Body of pancreas (tissue), 4 donors: ENCODE measurements around the gene IL19. TPM values are rescaled to one million over a fixed set of nuclear protein-coding genes. Genes with fewer than 3 reads are reported as not detected.

Experiments
- ATAC-seq: fragments of 150-250 bp; one replicate; pipeline ENCODE4 v1.9.1; 2016
- DNase-seq, 4 donors: peaks; one replicate each; pipeline ENCODE4 v3.0.0-alpha.2; 2019
- H3K27ac ChIP-seq, 4 donors: fragments of 200-600 bp; sonication (generic); 1 replicate in 3 of 4; 2 replicates in 1 of 4; pipeline versions ENCODE4 v1.5.1 to v1.6.1; 2016 to 2019; ENCODE audit warnings: mild to moderate bottlenecking in 1 of 4, mixed read lengths in 1 of 4, moderate library complexity in 1 of 4
- H3K27me3 ChIP-seq, 2 donors: fragments of 200-600 bp; sonication (generic); one replicate each; pipeline ENCODE4 v1.6.0; 2016; ENCODE audit warnings: mild to moderate bottlenecking in 1 of 2
- H3K36me3 ChIP-seq, 2 donors: fragments of 200-600 bp; sonication (generic); replicated peaks in 1 of 2; 2 replicates each; pipeline ENCODE4 v1.5.1; 2016; ENCODE audit warnings: low read depth in 2 of 2; ENCODE audit not compliant: insufficient read depth in 1 of 2
- H3K4me1 ChIP-seq: fragments of 200-600 bp; sonication (generic); one replicate; pipeline ENCODE4 v1.6.0; 2016
- H3K4me3 ChIP-seq, 2 donors: fragments of 200-600 bp; sonication (generic); 1 replicate in 1 of 2; 2 replicates in 1 of 2; pipeline ENCODE4 v1.5.1; 2016 to 2019
- H3K9me3 ChIP-seq, 3 donors: fragments of 200-600 bp; sonication (generic); 1 replicate in 2 of 3; 2 replicates in 1 of 3; pipeline ENCODE4 v1.5.1; 2016
- POLR2A ChIP-seq, 3 donors: fragments of 450-650 bp; IDR thresholded peaks; one replicate each; pipeline ENCODE4 v1.6.1; 2016; ENCODE audit warnings: antibody characterized with exemption in 3 of 3, mild to moderate bottlenecking in 2 of 3
- WGBS, 2 donors: methylation state at CpG; one replicate each; pipeline ENCODE4 v1.1.5; 2017; 5-methylcytosine and 5-hydroxymethylcytosine counted together
- intact Hi-C: fragments of 100-400 bp; cut with DNase I; formaldehyde crosslinking; loops from one replicate; pipeline ENCODE4 v1.15.1; 2023
- total RNA-seq, 2 donors: library from RNA; depleted of rRNA; stranded (reverse); fragments of >200 nt; gene quantifications; one replicate each; pipeline ENCODE4 v1.1.0, GENCODE V29; 2016
- TF ChIP-seq, protein P1 (sequence below), 7 experiments: fragments of 450-650 bp in 4 of 7; fragments of 200-600 bp in 3 of 7; sonication (generic) in 3 of 7; IDR thresholded peaks; one replicate each; pipeline ENCODE4 v1.5.1; 2016 to 2019; ENCODE audit warnings: antibody characterized with exemption in 7 of 7

The IL19 gene
- total RNA-seq, 2 donors from 2014 or later = not detected

DNA sequence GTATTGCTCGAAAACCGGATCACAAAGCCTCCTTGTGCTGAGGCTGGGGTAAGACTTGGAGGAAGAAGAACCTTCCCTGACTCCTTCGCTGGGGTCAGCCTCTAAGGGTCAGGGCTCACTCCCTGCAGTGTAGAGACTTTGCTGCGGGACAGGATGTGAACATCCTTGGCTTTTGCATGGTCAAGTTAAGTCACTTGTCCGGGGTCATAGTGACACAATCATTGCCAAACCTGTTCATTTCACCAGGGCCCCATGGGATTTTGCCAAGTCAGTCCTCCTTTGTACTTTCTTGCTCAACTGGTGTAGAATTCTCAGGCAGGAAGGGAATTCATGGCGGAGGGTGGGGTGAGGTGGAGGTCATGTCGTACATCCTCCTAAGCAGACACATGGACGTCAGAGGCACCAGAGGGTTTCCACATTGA, 26.4 kb downstream of the IL19 start:
- Histone ChIP-seq H3K36me3 (no peaks in the 10 kb centered on the region), H3K9me3 (no peaks in the 10 kb centered on the region), H3K4me1 (peaks cover 34% of the 10 kb centered on the region), H3K4me3 (no peak overlapping the region), H3K27ac (peak overlapping the region in 3 of 4 donors; percentile 47 to 73 (median 70)), H3K27me3 (no peaks in the 10 kb centered on the region)
- DNase-seq (peak in 3 of 4 donors; percentile 30 to 48 (median 34)), ATAC-seq (no peak)
- WGBS, 2 donors = 73% methylated on average over 8 of the region's 8 CpGs
- intact Hi-C loops = no loop called here
- TF ChIP-seq, protein P1, sequence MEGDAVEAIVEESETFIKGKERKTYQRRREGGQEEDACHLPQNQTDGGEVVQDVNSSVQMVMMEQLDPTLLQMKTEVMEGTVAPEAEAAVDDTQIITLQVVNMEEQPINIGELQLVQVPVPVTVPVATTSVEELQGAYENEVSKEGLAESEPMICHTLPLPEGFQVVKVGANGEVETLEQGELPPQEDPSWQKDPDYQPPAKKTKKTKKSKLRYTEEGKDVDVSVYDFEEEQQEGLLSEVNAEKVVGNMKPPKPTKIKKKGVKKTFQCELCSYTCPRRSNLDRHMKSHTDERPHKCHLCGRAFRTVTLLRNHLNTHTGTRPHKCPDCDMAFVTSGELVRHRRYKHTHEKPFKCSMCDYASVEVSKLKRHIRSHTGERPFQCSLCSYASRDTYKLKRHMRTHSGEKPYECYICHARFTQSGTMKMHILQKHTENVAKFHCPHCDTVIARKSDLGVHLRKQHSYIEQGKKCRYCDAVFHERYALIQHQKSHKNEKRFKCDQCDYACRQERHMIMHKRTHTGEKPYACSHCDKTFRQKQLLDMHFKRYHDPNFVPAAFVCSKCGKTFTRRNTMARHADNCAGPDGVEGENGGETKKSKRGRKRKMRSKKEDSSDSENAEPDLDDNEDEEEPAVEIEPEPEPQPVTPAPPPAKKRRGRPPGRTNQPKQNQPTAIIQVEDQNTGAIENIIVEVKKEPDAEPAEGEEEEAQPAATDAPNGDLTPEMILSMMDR (IDR thresholded peaks at IDR 0.05) = no peak
- TF ChIP-seq POLR2A (IDR thresholded peaks at IDR 0.05) = no peak

DNA sequence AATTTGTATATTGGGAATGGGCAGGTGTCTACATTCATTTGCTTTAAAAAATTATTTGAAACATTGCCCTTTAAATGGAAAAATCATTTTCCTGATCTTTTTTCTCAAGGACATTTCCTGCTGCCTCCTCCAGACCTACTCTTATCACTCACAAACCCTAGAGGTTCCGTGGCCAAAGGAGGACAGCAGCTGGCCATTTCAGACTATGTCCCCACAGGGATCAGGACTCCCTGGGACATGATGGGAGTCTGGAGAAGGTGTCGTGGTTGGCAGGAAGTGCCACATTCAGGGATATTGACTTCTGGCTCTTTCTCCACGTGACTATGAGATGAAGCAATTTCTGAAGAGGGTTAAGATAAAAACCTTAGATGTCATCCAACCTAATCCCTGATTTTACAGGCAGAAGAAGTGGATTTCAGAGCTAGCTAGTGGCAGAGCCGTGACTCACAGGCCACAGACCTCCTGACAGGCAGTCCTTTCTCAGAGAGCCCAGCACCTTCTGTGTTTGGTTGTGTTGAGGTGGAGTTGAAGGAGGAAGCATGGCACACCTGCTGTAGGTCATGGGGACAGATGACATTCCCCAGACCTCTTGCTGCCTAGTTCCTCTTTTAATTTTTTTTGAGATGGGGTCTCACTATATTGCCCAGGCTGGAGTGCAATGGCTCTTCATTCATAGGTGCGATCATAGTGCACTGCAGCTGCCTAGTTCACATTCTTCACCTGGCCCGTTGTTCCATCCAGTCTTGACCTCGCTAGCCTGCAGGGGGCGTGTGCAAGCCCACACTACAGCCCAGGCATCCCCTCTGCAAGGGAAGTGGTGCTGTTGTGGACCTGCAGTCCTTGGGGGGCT, 27.2 kb downstream of the IL19 start:
- Histone ChIP-seq H3K4me1 (peaks cover 34% of the 10 kb centered on the region), H3K4me3 (no peak overlapping the region), H3K9me3 (no peaks in the 10 kb centered on the region), H3K27ac (peak overlapping the region in 3 of 4 donors; percentile 47 to 73 (median 70)), H3K36me3 (no peaks in the 10 kb centered on the region), H3K27me3 (no peaks in the 10 kb centered on the region)
- WGBS, 2 donors = 32 to 36% methylated on average over 8 of the region's 8 CpGs
- peak; percentile 63 to 87 (median 76) for DNase-seq
- peak; percentile 91 for ATAC-seq
- intact Hi-C loops = no loop called here
- peak in 1 of 3 donors; percentile 7 for TF ChIP-seq POLR2A (IDR thresholded peaks at IDR 0.05)
- TF ChIP-seq, protein P1 (IDR thresholded peaks at IDR 0.05) = peak in 2 of 7 experiments; percentile 16 to 20

DNA sequence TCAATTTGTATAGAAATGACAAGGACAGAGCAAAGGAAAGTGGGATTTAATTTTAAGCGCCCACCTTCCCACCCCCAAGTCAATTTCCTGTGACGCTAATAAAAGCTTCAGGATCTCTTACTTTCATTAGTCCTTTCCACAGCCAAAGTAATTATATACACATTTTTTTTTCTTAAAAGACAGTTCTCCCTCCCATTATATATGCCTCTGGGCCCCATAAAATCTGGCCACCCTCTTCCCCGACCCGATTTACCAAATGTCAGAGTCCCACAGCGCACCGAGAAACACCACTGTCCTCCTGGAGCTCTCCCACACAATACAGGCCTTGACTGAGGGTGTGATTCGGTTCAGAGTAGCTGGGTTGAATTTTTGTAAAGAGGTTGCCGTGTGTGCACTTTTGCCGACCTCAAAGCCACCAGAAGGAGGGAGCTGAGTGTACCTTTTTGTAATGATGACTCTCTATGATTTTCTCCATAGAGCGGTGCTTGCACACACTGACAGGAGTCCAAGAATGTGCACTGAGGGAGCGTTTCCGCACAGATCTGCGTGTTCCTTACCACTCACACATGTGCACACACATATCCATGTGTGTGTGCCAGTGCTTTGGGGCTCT, 27.9 kb downstream of the IL19 start:
- intact Hi-C loops = no loop called here
- Histone ChIP-seq H3K4me3 (no peak overlapping the region), H3K9me3 (no peaks in the 10 kb centered on the region), H3K4me1 (peaks cover 34% of the 10 kb centered on the region), H3K36me3 (no peaks in the 10 kb centered on the region), H3K27ac (peak overlapping the region in 3 of 4 donors; percentile 47 to 73 (median 70)), H3K27me3 (no peaks in the 10 kb centered on the region)
- no peak for ATAC-seq
- DNase-seq = no peak
- WGBS, 2 donors = 85 to 89% methylated on average over 13 of the region's 13 CpGs
- TF ChIP-seq, protein P1 (IDR thresholded peaks at IDR 0.05) = no peak
- TF ChIP-seq POLR2A (IDR thresholded peaks at IDR 0.05) = no peak

DNA sequence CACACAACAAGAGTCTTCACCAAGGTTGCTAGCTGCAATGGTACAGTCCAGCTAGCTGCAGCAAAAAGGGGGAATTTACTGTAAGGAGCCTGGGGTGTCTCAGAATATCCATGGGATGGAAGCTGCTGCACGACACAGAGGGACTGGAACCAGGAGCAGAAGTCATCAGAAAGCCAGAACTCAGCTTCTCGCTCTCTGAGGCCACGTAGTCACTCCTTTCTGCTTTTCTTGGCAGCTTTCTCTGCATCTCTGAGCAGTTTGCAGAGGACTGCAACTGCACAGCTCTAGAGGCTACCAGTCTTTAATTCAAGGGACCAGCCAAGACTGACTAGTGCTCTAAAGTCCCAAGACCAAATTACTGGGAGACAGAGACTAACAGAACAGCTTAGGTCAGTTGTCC, 28.7 kb downstream of the IL19 start:
- Histone ChIP-seq H3K4me3 (no peak overlapping the region), H3K27ac (no peak overlapping the region), H3K27me3 (no peaks in the 10 kb centered on the region), H3K36me3 (no peaks in the 10 kb centered on the region), H3K9me3 (no peaks in the 10 kb centered on the region), H3K4me1 (peaks cover 34% of the 10 kb centered on the region)
- 83 to 90% methylated on average over 3 of the region's 3 CpGs for WGBS, 2 donors
- intact Hi-C loops = no loop called here
- ATAC-seq (no peak), DNase-seq (no peak)
- TF ChIP-seq, protein P1 (IDR thresholded peaks at IDR 0.05) = no peak
- TF ChIP-seq POLR2A (IDR thresholded peaks at IDR 0.05) = no peak
